Measurements from ENCODE around the gene MAP3K9. TPM values are rescaled to one million over a fixed set of nuclear protein-coding genes. Genes with fewer than 3 reads are reported as not detected.

Gene MAP3K9
- total RNA-seq, 1 experiment from 2014 or later: 12.6 TPM

DNA sequence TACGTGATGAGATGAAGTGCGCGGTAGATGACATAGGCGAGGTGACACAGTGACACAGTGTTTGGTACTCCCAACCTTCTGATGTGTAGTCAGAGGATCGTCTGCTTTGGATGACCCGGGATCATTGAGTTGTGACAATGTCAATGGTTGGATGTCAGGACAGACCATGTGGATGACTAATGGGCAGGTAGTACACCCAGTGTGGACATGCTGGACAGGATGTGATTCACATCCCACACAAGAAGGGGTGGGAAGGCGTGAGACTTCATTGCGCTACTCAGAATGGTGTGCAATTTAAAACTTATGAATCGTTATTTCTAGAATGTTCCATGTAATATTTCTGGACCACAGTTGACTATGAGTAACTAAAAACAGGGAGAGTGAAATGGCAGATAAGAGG lies 23.8 kb downstream of the MAP3K9 start:
- peaks cover 3% of the 10 kb centered on the region for H3K36me3 ChIP-seq (replicated peaks; ENCODE audit: control insufficient read depth, insufficient read depth, low read length)
- no peak for DNase-seq

DNA sequence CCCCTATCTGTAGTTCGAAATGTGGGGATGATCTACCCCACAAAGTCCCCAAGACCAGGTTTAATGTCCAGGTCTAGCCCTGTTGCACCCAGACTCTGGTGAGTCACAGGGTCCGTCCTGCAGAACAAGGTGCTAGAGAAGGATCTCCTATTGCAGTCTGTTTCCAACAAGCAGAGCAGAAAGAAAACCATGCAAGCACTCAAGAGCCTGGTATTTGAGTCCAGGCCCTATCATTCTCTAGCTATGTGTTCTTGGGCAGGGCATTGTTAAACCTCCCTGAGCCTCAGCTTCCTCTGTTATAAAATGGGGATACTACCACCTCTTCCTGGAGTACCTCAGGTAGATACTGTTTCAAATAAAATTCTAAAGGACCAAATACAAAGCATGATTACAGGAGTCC lies 24.4 kb downstream of the MAP3K9 start:
- no peak overlapping the region for H3K4me3 ChIP-seq (ENCODE audit: insufficient read depth, low read depth, low read length)
- no peaks in the 10 kb centered on the region for H3K27me3 ChIP-seq (ENCODE audit: control insufficient read depth, insufficient read depth, low read length)
- H3K36me3 ChIP-seq (replicated peaks; ENCODE audit: control insufficient read depth, insufficient read depth, low read length): peaks cover 3% of the 10 kb centered on the region
- DNase-seq: no peak

More for the DNA sequence above, 23.8 kb downstream of the MAP3K9 start:
- no peak overlapping the region for H3K4me3 ChIP-seq (ENCODE audit: insufficient read depth, low read depth, low read length)
- H3K27me3 ChIP-seq (ENCODE audit: control insufficient read depth, insufficient read depth, low read length): no peaks in the 10 kb centered on the region

DNA sequence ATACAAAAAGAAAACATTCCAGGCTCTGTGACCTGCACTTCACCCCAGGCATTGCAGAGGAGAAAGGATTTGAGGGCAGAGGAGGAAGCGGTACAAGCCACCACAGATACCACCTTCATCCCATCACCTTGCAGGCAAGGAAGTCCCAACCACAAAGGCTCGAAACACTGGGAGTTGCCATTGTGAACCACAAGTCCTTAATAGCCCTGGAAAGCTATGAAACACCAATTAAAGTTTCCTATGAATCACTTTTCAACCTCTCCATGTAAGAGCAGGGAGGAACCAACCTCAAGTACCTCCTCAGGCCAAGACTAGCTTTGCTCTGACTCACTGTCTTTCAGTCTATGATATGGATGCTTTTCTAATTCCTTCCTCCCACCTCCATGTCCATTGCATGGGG lies 27.0 kb downstream of the MAP3K9 start:
- Histone ChIP-seq H3K36me3 (replicated peaks; ENCODE audit: control insufficient read depth, insufficient read depth, low read length) (peaks cover 3% of the 10 kb centered on the region), H3K4me3 (ENCODE audit: insufficient read depth, low read depth, low read length) (no peak overlapping the region), H3K27me3 (ENCODE audit: control insufficient read depth, insufficient read depth, low read length) (no peaks in the 10 kb centered on the region)
- no peak for DNase-seq

- Histone ChIP-seq H3K27me3 (ENCODE audit: control insufficient read depth, insufficient read depth, low read length) (no peaks in the 10 kb centered on the region), H3K36me3 (replicated peaks; ENCODE audit: control insufficient read depth, insufficient read depth, low read length) (peaks cover 3% of the 10 kb centered on the region), H3K4me3 (ENCODE audit: insufficient read depth, low read depth, low read length) (no peak overlapping the region)
- DNase-seq: no peak
These were observed 28.8 kb downstream of the MAP3K9 start for GRCh38 chr14:70780396-70781075.

- no peak for DNase-seq
- Histone ChIP-seq H3K4me3 (ENCODE audit: insufficient read depth, low read depth, low read length) (no peak overlapping the region), H3K36me3 (replicated peaks; ENCODE audit: control insufficient read depth, insufficient read depth, low read length) (peaks cover 2% of the 10 kb centered on the region)
These were observed 29.6 kb downstream of the MAP3K9 start for GRCh38 chr14:70779667-70780066.

DNA sequence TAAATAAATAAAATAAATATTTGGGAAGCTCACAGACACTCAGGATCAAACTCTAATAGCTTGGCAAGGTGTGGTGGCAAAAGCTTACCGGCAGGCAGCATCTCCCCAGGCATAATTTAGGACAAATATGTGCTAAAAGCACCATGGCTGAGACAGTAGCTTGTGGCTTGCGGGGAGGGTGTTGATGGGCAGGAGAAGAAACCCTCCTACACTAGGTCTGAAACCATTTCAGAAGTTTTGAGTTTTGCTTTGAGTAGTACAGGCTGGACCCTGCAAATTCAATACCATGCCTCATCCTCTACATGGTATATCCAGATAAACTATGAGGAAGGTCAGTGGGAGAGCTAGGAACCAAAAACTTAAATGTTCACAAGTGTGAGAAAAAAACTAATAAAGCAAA lies 33.1 kb downstream of the MAP3K9 start:
- no peaks in the 10 kb centered on the region for H3K36me3 ChIP-seq (replicated peaks; ENCODE audit: control insufficient read depth, insufficient read depth, low read length)
- no peak overlapping the region for H3K4me3 ChIP-seq (ENCODE audit: insufficient read depth, low read depth, low read length)
- DNase-seq: no peak
- H3K27me3 ChIP-seq (ENCODE audit: control insufficient read depth, insufficient read depth, low read length): no peaks in the 10 kb centered on the region

More at GRCh38 chr14:70779667-70780066, 29.6 kb downstream of the MAP3K9 start:
- no peaks in the 10 kb centered on the region for H3K27me3 ChIP-seq (ENCODE audit: control insufficient read depth, insufficient read depth, low read length)

- Histone ChIP-seq H3K4me3 (ENCODE audit: insufficient read depth, low read depth, low read length) (no peak overlapping the region), H3K36me3 (replicated peaks; ENCODE audit: control insufficient read depth, insufficient read depth, low read length) (no peaks in the 10 kb centered on the region; the same call in 1 of the 2 replicates), H3K27me3 (ENCODE audit: control insufficient read depth, insufficient read depth, low read length) (no peaks in the 10 kb centered on the region)
- DNase-seq: no peak
These were observed 36.0 kb downstream of the MAP3K9 start for GRCh38 chr14:70773182-70773862.

DNA sequence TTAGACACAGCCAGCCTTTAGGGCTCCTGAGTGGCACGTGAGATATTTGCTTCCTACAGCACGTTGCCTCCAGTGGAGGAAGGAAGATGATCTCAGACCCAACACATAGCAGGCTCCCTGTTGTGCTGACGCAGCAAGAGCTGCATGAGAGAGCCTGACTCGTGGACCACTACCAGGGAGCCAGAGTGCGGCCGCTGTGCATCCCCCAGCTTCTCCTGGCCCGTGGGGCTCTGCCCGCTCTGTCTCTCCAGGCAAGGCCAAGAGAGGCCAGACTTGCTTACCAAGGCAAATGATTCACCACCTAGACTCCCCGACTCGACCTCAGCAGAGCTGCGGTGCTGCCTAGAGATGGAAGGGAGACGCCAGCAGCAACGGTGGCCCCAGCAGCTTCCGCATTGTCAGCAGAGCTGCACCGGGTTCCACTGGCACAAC lies 37.5 kb downstream of the MAP3K9 start:
- no peak overlapping the region for H3K4me3 ChIP-seq (ENCODE audit: insufficient read depth, low read depth, low read length)

GRCh38 chr14:70770490-70770889 lies 38.8 kb downstream of the MAP3K9 start:
- no peak for DNase-seq
- Histone ChIP-seq H3K36me3 (replicated peaks; ENCODE audit: control insufficient read depth, insufficient read depth, low read length) (no peaks in the 10 kb centered on the region; the same call in none of the 2 replicates), H3K27me3 (ENCODE audit: control insufficient read depth, insufficient read depth, low read length) (no peaks in the 10 kb centered on the region), H3K4me3 (ENCODE audit: insufficient read depth, low read depth, low read length) (no peak overlapping the region)

More for the DNA sequence above, 37.5 kb downstream of the MAP3K9 start:
- peak; percentile 60 for DNase-seq
- no peaks in the 10 kb centered on the region; the same call in none of the 2 replicates for H3K36me3 ChIP-seq (replicated peaks; ENCODE audit: control insufficient read depth, insufficient read depth, low read length)
- H3K27me3 ChIP-seq (ENCODE audit: control insufficient read depth, insufficient read depth, low read length): no peaks in the 10 kb centered on the region

- Histone ChIP-seq H3K27me3 (ENCODE audit: control insufficient read depth, insufficient read depth, low read length) (no peaks in the 10 kb centered on the region), H3K4me3 (ENCODE audit: insufficient read depth, low read depth, low read length) (no peak overlapping the region), H3K36me3 (replicated peaks; ENCODE audit: control insufficient read depth, insufficient read depth, low read length) (peaks cover 11% of the 10 kb centered on the region)
- no peak for DNase-seq
These were observed 49.9 kb downstream of the MAP3K9 start for GRCh38 chr14:70759398-70759797.

GRCh38 chr14:70755655-70756054 lies 53.7 kb downstream of the MAP3K9 start:
- no peak overlapping the region for H3K4me3 ChIP-seq (ENCODE audit: insufficient read depth, low read depth, low read length)
- DNase-seq: no peak
- H3K27me3 ChIP-seq (ENCODE audit: control insufficient read depth, insufficient read depth, low read length): no peaks in the 10 kb centered on the region
- peaks cover 11% of the 10 kb centered on the region for H3K36me3 ChIP-seq (replicated peaks; ENCODE audit: control insufficient read depth, insufficient read depth, low read length)

DNA sequence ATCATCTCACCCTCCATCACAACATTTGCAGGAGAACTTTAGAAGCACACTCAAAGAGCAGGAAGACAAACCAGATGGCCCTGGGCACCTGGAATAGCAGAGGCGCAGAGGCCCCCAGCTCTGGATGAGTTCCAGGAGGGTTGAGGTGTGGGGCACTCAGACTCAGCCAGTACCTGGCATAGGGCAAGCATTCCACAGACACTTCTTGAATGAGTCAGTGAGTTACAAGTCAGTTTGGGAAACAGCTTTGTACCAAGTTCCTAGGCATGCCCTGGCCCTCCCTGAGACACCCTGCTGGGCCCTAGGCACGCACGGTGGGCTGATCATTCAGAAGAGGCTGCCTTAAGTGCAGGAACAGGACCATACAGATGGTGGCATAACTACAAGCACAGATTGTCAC lies 54.3 kb downstream of the MAP3K9 start:
- Histone ChIP-seq H3K4me3 (ENCODE audit: insufficient read depth, low read depth, low read length) (no peak overlapping the region), H3K27me3 (ENCODE audit: control insufficient read depth, insufficient read depth, low read length) (no peaks in the 10 kb centered on the region), H3K36me3 (replicated peaks; ENCODE audit: control insufficient read depth, insufficient read depth, low read length) (peaks cover 9% of the 10 kb centered on the region)
- no peak for DNase-seq

DNA sequence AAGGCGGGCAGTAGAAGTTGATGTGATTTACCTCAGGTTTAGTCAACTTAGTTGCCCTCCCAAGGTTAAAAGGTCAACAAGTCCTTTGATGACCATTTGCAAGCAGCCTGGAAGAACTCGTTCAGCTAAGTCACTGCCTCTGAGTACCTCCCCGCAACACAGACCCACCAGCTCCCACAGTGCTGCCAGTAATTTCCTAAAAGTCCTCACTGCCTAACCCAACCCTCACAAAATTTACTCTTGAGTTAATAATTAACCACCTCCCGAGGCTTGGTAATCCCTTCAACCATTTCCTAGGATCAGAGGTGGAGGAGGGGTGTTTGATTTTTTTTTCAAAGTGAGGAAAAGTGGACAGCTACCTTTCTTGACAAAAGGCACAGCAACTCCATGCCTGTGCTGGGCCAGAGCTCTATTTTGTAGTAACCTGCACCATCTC lies 55.8 kb downstream of the MAP3K9 start:
- H3K4me3 ChIP-seq (ENCODE audit: insufficient read depth, low read depth, low read length): no peak overlapping the region
- peaks cover 9% of the 10 kb centered on the region for H3K36me3 ChIP-seq (replicated peaks; ENCODE audit: control insufficient read depth, insufficient read depth, low read length)
- DNase-seq: no peak
- H3K27me3 ChIP-seq (ENCODE audit: control insufficient read depth, insufficient read depth, low read length): no peaks in the 10 kb centered on the region

GRCh38 chr14:70748422-70748821 lies 60.9 kb downstream of the MAP3K9 start:
- DNase-seq: no peak
- H3K27me3 ChIP-seq (ENCODE audit: control insufficient read depth, insufficient read depth, low read length): no peaks in the 10 kb centered on the region
- H3K4me3 ChIP-seq (ENCODE audit: insufficient read depth, low read depth, low read length): no peak overlapping the region
- peaks cover 4% of the 10 kb centered on the region for H3K36me3 ChIP-seq (replicated peaks; ENCODE audit: control insufficient read depth, insufficient read depth, low read length)

- Histone ChIP-seq H3K36me3 (replicated peaks; ENCODE audit: control insufficient read depth, insufficient read depth, low read length) (peaks cover 8% of the 10 kb centered on the region), H3K27me3 (ENCODE audit: control insufficient read depth, insufficient read depth, low read length) (no peaks in the 10 kb centered on the region), H3K4me3 (ENCODE audit: insufficient read depth, low read depth, low read length) (no peak overlapping the region)
- DNase-seq: no peak
These were observed 64.7 kb downstream of the MAP3K9 start for GRCh38 chr14:70744641-70745040.

Measured in H7 (cell line).